GM23248 (cell line): ENCODE measurements around the gene ASB1. TPM values are rescaled to one million over a fixed set of nuclear protein-coding genes. Genes with fewer than 3 reads are reported as not detected.

Experiments
- DNase-seq: peaks from one replicate; pipeline ENCODE4 v3.0.0-alpha.2; 2015
- H2AFZ ChIP-seq: fragments of 200-600 bp; sonication (generic); 2 replicates; pipeline ENCODE4 v1.6.1; 2016; ENCODE audit warnings: antibody characterized with exemption
- H3F3A ChIP-seq: fragments of 200-600 bp; sonication (generic); 2 replicates; pipeline ENCODE4 v1.6.1; 2016; ENCODE audit warnings: mild to moderate bottlenecking, antibody characterized with exemption, mixed run types; ENCODE audit not compliant: insufficient read depth
- H3K27ac ChIP-seq: fragments of 200-600 bp; sonication (generic); 2 replicates; pipeline ENCODE4 v1.5.1; 2016; ENCODE audit warnings: mild to moderate bottlenecking
- H3K27me3 ChIP-seq: fragments of 200-600 bp; sonication (generic); replicated peaks from 2 replicates; pipeline ENCODE4 v1.6.1; 2016; ENCODE audit warnings: mild to moderate bottlenecking; ENCODE audit not compliant: insufficient read depth
- H3K36me3 ChIP-seq: fragments of 200-600 bp; sonication (generic); 2 replicates; pipeline ENCODE4 v1.6.1; 2016; ENCODE audit warnings: low read depth, mild to moderate bottlenecking
- H3K4me1 ChIP-seq: fragments of 200-600 bp; sonication (generic); 2 replicates; pipeline ENCODE4 v1.6.1; 2016; ENCODE audit warnings: mild to moderate bottlenecking; ENCODE audit not compliant: insufficient read depth
- H3K4me2 ChIP-seq: fragments of 200-600 bp; sonication (generic); one replicate; pipeline ENCODE4 v1.6.1; 2016; ENCODE audit warnings: mild to moderate bottlenecking; ENCODE audit not compliant: unreplicated experiment
- H3K4me3 ChIP-seq: fragments of 200-600 bp; sonication (generic); 2 replicates; pipeline ENCODE4 v1.5.1; 2016; ENCODE audit warnings: mild to moderate bottlenecking
- H3K79me2 ChIP-seq: fragments of 200-600 bp; sonication (generic); 2 replicates; pipeline ENCODE4 v1.6.1; 2016; ENCODE audit warnings: mild to moderate bottlenecking; ENCODE audit not compliant: insufficient read depth
- H3K9ac ChIP-seq: fragments of 200-600 bp; sonication (generic); 2 replicates; pipeline ENCODE4 v1.6.1; 2016; ENCODE audit warnings: mild to moderate bottlenecking
- H3K9me2 ChIP-seq: fragments of 200-600 bp; sonication (generic); 2 replicates; pipeline ENCODE4 v1.6.1; 2016; ENCODE audit warnings: mixed run types, mild to moderate bottlenecking, moderate library complexity; ENCODE audit not compliant: insufficient read depth
- H3K9me3 ChIP-seq: fragments of 200-600 bp; sonication (generic); one replicate; pipeline ENCODE4 v1.6.1; 2017; ENCODE audit warnings: low read depth
- H4K20me1 ChIP-seq: fragments of 200-600 bp; sonication (generic); 2 replicates; pipeline ENCODE4 v1.6.0; 2016; ENCODE audit not compliant: insufficient read depth
- EZH2 ChIP-seq: fragments of 200-600 bp; sonication (generic); IDR thresholded peaks from 2 replicates; pipeline ENCODE4 v1.6.1; 2018; ENCODE audit warnings: antibody characterized with exemption, mild to moderate bottlenecking; ENCODE audit not compliant: insufficient read depth, poor library complexity, severe bottlenecking
- EZH2phosphoT487 ChIP-seq: fragments of 200-600 bp; sonication (generic); IDR thresholded peaks from 2 replicates; pipeline ENCODE4 v1.6.1; 2018; ENCODE audit warnings: antibody characterized with exemption, moderate library complexity, mild to moderate bottlenecking, low read depth; ENCODE audit not compliant: insufficient read depth
- WGBS, 2 experiments: methylation state at CpG; one replicate each; pipeline ENCODE4 v1.1.6; 2015 to 2017; ENCODE audit warnings: low lambda C conversion rate in 2 of 2, low coverage in 1 of 2; ENCODE audit errors: missing lambda C conversion rate in 2 of 2; 5-methylcytosine and 5-hydroxymethylcytosine counted together
- in situ Hi-C: fragments of 300-500 bp; cut with MboI; formaldehyde crosslinking; loops from 2 replicates; pipeline ENCODE4 v1.15.0; 2020
- polyA plus RNA-seq: library from polyadenylated mRNA; unstranded; fragments of >200 nt; fragmentation: Nextera tagmentation; extraction: Ambion mirVana; gene quantifications from 2 replicates; pipeline ENCODE4 v1.2.1, GENCODE V29; 2016
- total RNA-seq: library from RNA; depleted of rRNA; stranded (reverse); fragments of >200 nt; shearing (Covaris generic); gene quantifications from 2 replicates; pipeline ENCODE4 v1.2.3, GENCODE V29; 2014

ASB1 gene
- total and polyA plus RNA-seq, 2 experiments from 2014 or later, result 35.3 to 35.5 TPM

DNA sequence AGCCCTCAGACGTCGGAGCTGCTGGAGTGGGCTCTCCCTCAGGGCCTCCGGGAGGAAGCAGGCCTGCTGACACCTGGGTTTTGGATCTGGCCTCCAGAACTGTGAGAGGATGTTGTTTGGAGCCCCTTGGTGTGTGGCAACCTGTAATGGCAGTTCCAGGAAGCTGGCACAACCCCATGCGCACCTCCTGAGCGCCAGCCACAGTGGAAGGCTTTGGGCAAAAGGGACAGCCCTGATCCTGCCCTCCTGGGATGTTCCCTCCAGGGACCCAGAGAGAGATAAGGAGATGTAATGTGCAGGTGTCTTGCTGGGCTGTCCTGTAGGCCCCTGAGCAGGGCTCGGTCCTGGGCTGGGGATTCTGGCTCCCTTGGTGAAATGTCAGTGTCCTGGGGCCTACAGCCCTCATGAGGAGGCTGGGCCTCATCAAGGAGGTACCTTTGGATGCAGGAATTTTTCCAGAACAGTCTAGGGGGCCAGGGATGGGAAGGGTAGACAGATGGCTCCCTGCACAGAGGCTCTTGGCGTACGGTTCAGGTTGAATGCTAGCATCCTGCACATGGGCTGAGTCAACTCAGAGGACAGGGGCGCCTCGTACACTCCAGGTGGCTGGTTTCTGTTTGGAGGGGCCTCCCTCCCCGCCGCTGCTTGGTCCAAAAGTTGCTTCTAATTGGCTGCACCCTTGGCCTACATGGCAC lies 61.1 kb downstream of the ASB1 start:
- WGBS, 2 experiments, result 97 to 98% methylated on average over 12 of the region's 12 CpGs
- no peak overlapping the region for H3K4me2 ChIP-seq
- TF ChIP-seq EZH2phosphoT487 (no peak), EZH2 (no peak)
- no peak overlapping the region for H2AFZ ChIP-seq
- in situ Hi-C loops, result no loop called here
- H3F3A ChIP-seq, result peaks cover 14% of the 10 kb centered on the region; the same call in 1 of the 2 replicates
- no peaks in the 10 kb centered on the region for H3K9me3 ChIP-seq
- DNase-seq, result no peak
- no peak overlapping the region for H3K27ac ChIP-seq
- no peaks in the 10 kb centered on the region for H3K79me2 ChIP-seq
- no peaks in the 10 kb centered on the region for H3K27me3 ChIP-seq
- no peaks in the 10 kb centered on the region for H4K20me1 ChIP-seq
- H3K9ac ChIP-seq, result no peak overlapping the region
- no peak overlapping the region for H3K4me3 ChIP-seq
- H3K9me2 ChIP-seq, result no peaks in the 10 kb centered on the region
- no peaks in the 10 kb centered on the region for H3K36me3 ChIP-seq
- 0 out of 2 replicates have a peak, but pooled peaks cover 7% of the 10 kb centered on the region for H3K4me1 ChIP-seq

DNA sequence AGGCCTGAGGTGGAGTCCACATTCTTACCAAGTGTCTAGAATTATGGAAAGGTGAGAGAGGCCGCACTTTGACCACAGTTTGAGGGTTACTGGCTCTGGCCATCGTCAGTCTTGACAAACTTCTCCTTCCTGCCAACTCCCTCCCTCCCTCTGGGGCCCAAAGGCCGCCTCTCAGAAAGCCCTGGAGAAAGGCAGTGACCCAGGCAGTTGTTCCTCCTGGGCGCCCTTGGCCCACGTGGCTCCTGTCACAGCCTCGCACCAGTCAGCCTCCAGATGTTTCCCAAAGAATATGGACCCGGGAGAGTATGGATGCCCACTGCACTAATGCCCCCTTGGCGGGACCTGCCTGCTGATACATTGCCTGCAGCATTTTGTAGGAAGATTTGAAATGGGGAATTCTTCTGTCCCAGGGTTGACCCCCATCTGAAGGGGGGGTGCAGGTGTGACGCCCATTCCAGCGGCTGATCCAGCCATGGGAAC lies 61.7 kb downstream of the ASB1 start:
- in situ Hi-C loops, result no loop called here
- H4K20me1 ChIP-seq, result no peaks in the 10 kb centered on the region
- DNase-seq, result no peak
- no peak for TF ChIP-seq EZH2
- TF ChIP-seq EZH2phosphoT487, result no peak
- H2AFZ ChIP-seq, result no peak overlapping the region
- H3K36me3 ChIP-seq, result no peaks in the 10 kb centered on the region
- H3K4me1 ChIP-seq, result 0 out of 2 replicates have a peak, but pooled peaks cover 3% of the 10 kb centered on the region
- no peak overlapping the region for H3K4me2 ChIP-seq
- no peaks in the 10 kb centered on the region for H3K9me3 ChIP-seq
- H3K79me2 ChIP-seq, result no peaks in the 10 kb centered on the region
- no peak overlapping the region for H3K4me3 ChIP-seq
- H3K9me2 ChIP-seq, result no peaks in the 10 kb centered on the region
- H3K27ac ChIP-seq, result no peak overlapping the region
- H3K9ac ChIP-seq, result no peak overlapping the region
- no peaks in the 10 kb centered on the region for H3K27me3 ChIP-seq
- peaks cover 8% of the 10 kb centered on the region; the same call in 1 of the 2 replicates for H3F3A ChIP-seq
- 91% methylated on average over 10 of the region's 10 CpGs for WGBS, 2 experiments

DNA sequence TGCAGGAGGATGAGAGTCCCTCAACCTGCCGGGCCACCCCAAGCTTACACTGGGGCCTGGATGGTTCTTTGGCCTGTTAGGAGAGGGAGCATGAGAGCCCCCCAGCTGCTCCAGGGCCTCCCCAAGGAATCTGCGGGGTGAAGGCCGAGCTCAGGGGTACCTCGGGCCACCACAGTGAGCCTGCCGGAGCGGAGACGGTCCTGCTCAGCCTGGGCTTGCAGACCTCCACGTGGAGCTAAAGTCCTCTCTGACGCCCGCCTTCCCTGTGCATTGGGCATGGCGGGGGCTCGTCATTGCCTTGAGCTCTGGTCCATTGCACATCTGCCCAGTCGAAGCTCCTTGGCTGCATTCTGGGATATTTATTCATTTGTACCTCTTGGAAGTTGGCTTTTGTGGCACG lies 62.7 kb downstream of the ASB1 start:
- Histone ChIP-seq H3K79me2 (no peaks in the 10 kb centered on the region), H3K4me1 (no peaks in the 10 kb centered on the region), H3K4me2 (no peak overlapping the region), H3K27me3 (no peaks in the 10 kb centered on the region), H4K20me1 (no peaks in the 10 kb centered on the region), H3K9me2 (no peaks in the 10 kb centered on the region), H2AFZ (no peak overlapping the region), H3K9me3 (no peaks in the 10 kb centered on the region), H3K4me3 (no peak overlapping the region), H3F3A (no peaks in the 10 kb centered on the region), H3K9ac (no peak overlapping the region), H3K36me3 (no peaks in the 10 kb centered on the region), H3K27ac (no peak overlapping the region)
- no peak for DNase-seq
- TF ChIP-seq EZH2, result no peak
- TF ChIP-seq EZH2phosphoT487, result no peak
- WGBS, 2 experiments, result 88 to 91% methylated on average over 14 of the region's 14 CpGs
- in situ Hi-C loops, result no loop called here

DNA sequence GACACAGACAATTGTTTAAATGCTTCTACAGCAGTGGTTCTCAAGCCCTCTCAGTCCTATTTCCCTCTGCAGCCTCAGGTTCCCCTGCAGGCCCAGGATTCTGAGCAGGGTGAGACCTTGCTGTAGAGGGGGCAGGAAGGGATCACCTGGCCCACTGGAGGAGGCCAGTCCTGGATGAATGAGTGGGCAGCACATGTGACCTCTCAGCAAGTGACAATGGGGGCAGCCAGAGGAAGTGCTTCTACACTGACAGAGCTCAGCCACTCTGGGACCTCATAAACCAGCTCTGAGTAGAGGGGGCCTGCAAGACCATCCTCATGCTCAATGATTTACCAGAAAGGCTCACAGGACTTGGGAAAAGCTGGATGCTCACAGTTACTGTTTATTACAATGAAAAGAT lies 63.2 kb downstream of the ASB1 start:
- Histone ChIP-seq H3K79me2 (no peaks in the 10 kb centered on the region), H3K4me3 (no peak overlapping the region), H3K9ac (no peak overlapping the region), H3F3A (no peaks in the 10 kb centered on the region), H3K27me3 (no peaks in the 10 kb centered on the region), H2AFZ (no peak overlapping the region), H3K9me2 (no peaks in the 10 kb centered on the region), H3K4me2 (no peak overlapping the region), H3K27ac (no peak overlapping the region), H3K4me1 (no peaks in the 10 kb centered on the region), H4K20me1 (no peaks in the 10 kb centered on the region), H3K9me3 (no peaks in the 10 kb centered on the region), H3K36me3 (no peaks in the 10 kb centered on the region)
- no peak for DNase-seq
- in situ Hi-C loops, result no loop called here
- TF ChIP-seq EZH2phosphoT487 (no peak), EZH2 (no peak)
